NOMO-1 (cell line): Measurements from ENCODE around the gene GSDMA.
"Not testable (repeated sequence)": the region's sequence is repeated elsewhere in the genome, so short reads cannot be mapped to it uniquely, and the experiment has no call there.

ENCODE experiments used
- DNase-seq, 2 experiments: peaks; one replicate each; lab custom pipeline; 2025; ENCODE audit not compliant: unreplicated experiment in 2 of 2; lab: John Stamatoyannopoulos, UW

Gene GSDMA

DNA sequence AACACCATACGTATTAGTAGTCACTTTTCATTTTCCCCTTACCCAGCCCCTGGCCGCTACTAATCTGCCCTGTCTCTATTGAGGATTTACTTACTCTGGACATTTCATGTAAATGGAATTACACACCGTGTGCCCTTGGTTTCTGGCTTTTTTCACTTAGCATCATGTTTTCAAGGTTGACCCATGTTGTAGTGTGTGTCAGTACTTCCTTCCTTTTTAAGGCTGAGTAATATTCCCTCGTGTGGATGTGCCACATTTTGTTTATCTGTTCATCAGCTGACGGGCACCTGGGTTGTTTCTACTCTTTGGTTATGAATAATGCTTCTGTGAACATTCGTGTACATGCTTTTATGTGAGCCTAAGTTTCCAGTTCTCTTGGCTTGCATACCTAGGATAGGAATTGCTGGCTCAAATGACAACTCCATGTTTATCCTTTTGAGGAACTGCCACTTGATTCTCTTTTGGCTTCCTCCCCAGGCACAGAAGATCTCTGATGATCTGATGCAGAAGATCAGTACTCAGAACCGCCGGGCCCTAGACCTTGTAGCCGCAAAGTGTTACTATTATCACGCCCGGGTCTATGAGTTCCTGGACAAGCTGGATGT lies 25.5 kb downstream of the GSDMA start:
- no peak for DNase-seq

DNA sequence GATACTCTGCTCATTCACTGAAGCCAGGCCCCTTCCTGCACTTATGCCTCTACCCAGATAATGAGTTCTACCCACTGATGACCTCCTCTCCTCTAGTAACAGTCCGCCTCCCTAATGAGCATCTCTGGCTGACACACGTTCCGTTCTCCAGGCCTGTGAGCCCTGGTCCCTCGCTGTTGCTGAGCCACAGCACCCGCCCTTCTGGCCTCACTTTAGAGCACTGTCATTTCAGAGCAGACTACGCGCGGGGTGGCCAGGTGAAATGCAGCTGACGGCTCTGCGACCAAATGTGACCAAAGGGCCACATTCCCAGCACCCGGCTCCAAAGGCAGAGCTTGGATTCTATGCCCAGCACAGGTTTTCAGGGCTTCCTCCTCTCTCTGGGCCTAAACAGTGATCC lies 31.6 kb downstream of the GSDMA start:
- DNase-seq: no peak

DNA sequence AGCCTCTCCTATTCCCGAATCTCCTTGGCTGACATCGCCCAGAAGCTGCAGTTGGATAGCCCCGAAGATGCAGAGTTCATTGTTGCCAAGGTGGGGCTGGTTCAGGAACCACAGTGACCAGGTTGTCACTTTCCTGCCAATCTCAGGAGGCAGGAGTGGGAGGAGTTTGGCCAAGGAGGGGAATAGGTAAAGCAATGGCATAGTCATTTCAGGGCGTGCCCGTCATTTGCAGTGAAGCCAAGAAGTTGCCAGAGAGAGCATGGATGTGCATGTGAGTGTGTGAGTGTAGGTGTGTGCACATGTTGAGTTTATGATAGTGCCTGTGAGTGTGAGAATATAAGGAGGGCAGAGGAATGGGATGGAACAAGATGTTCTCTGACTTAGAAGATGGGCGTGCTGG lies 32.6 kb downstream of the GSDMA start:
- no peak for DNase-seq

DNA sequence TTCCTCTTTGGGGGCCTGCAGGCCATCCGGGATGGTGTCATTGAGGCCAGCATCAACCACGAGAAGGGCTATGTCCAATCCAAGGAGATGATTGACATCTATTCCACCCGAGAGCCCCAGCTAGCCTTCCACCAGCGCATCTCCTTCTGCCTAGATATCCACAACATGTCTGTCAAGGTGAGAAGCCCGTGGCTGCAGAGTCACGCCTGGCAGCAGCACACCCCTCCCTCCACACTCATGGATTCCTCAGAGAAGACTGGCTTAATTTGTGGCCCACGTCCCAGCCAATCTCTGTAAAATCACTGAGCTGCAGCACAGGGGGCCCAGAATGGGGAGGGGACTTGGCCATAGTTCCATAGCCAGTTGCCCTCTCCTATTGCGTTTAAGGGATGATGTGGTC lies 33.4 kb downstream of the GSDMA start:
- no peak for DNase-seq

DNA sequence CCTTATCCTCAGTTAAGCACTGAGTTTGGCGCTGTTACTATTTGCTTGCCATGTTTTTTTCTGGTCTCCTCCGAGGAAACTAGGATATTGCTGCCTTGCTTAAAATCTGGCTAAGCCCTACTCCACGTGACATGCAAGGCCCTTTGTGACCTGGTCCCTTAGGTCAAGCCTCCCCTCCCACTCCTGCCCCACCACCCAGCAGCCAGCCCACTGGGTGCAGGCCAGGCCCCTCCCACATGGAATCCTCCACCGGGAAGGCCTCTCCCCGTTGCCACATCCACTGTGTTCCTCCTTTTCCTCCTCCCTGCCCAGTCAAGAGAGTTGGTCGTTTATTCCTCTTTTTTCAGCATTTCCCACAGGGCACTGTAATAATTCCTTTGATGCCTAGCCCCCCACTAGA lies 34.0 kb downstream of the GSDMA start:
- DNase-seq: no peak

DNA sequence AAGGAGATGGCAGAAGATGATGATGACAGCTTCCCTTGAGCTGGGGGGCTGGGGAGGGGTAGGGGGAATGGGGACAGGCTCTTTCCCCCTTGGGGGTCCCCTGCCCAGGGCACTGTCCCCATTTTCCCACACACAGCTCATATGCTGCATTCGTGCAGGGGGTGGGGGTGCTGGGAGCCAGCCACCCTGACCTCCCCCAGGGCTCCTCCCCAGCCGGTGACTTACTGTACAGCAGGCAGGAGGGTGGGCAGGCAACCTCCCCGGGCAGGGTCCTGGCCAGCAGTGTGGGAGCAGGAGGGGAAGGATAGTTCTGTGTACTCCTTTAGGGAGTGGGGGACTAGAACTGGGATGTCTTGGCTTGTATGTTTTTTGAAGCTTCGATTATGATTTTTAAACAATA lies 34.7 kb downstream of the GSDMA start:
- DNase-seq: no peak

DNA sequence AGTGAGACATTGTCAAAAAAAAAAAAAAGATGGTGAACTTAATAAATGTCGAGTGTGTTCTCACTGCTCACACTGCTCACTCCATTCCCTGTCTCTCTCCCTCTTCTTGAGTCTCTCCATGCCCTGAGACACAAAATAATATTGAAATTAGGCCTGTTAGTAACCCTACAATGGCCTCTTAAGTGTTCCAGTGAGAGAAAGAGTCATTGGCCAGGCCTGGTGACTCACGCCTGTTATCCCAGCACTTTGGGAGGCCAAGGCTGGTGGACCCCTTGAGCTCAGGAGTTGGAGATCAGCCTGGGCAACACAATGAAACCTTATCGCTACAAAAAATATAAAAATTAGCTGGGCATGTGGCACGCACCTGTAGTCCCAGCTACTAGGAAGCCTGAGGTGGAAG lies 36.3 kb downstream of the GSDMA start:
- no peak for DNase-seq

DNA sequence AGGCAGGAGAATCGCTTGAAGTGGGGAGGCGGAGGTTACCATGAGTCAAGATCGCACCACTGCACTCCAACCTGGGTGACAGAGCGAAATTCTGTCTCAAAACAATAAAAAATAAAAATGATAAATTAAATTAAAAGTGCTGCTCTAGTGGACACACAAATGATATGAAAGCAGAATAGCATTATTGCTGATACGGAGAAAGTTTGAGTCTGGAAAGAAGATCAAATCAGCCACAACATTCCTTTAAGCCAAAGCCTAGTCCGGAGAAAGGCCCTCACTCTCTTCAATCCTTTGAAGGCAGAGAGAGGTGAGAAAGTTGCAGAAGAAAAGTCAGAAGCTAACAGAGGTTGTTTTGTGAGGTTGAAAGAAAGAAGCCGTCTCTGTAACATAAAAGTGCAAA lies 37.4 kb downstream of the GSDMA start:
- DNase-seq: no peak

DNA sequence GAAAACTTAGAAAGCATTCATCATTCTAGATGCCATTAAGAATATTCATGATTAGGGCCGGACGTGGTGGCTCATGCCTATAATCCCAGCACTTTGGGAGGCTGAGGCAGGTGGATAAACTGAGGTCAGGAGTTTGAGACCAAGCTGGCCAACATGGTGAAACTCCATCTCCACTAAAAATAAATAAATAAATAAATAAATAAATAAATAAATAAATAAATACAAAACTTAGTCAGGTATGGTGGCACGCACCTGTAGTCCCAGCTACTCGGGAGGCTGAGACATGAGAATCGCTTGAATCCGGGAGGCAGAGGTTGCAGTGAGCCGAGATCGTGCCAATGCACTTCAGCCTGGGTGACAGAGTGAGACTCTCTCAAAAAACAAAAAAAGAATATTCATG lies 38.5 kb downstream of the GSDMA start:
- DNase-seq: not testable (repeated sequence)

DNA sequence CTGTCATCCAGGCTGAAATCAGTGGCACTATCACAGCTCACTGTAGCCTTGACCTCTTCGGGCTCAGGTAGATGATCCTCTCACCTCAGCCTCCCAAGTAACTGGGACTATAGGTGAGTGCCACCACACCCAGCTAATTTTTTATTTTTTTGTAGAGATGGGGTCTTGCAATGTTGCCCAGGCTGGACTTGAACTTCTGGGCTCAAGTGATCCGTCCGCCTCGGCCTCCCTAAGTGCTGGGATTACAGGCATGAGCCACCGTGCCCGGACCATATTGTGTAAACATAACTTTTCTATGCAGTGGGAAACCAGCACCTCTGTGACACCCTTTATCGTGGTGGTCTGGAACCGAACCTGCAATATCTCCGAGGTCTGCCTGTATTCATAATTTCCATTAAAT lies 41.3 kb downstream of the GSDMA start:
- DNase-seq: no peak

DNA sequence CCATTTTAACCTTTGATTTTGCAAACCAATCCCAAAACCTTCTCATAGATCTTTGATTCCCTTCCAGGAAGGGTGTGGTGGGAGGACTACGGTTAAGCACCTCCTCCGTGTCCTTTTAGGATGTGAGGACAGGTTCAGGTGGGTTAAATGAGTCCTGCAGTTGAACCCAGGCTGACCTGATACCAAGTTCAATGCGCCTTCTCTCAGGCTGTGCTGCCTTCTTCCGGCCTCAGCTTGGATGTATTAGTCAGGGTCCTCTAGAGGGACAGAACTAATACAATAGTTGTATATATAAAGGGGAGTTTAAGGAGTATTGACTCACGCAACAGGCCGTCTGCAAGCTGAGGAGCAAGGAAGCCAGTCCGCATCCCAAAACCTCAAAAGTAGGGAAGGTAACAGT lies 41.9 kb downstream of the GSDMA start:
- no peak for DNase-seq

DNA sequence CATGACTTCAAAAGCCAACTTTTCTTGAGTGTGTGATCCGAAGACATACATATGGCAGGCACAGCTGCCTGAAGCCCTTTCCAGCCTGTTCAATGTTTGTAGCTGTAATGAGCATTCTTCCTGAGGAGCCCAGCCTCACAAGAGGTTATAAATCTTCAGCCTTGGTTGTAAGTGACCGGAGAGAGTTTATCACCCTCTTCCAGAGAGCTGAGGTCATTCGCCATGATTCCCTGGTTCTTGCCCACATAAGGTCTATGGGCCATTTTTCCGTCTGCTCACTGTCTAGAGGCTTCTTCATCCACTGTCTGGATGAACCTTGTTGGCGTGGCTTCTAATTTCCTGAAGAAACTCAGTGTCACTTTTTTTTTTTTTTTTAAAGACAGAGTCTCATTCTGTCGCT lies 42.7 kb downstream of the GSDMA start:
- DNase-seq: no peak

DNA sequence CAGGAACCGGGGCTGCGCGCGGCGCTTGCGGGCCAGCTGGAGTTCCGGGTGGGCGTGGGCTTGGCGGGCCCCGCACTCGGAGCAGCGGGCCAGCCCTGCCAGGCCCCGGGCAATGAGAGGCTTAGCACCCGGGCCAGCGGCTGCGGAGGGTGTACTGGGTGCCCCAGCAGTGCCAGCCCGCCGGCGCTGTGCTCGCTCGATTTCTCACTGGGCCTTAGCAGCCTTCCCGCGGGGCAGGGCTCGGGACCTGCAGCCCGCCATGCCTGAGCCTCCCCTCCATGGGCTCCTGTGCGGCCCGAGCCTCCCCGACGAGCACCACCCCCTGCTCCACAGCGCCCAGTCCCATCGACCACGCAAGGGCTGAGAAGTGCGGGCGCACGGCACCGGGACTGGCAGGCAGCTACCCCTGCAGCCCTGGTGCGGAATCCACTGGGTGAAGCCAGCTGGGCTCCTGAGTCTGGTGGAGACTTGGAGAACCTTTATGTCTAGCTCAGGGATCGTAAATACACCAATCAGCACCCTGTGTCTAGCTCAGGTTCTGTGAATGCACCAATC lies 48.2 kb downstream of the GSDMA start:
- not testable (repeated sequence) for DNase-seq

DNA sequence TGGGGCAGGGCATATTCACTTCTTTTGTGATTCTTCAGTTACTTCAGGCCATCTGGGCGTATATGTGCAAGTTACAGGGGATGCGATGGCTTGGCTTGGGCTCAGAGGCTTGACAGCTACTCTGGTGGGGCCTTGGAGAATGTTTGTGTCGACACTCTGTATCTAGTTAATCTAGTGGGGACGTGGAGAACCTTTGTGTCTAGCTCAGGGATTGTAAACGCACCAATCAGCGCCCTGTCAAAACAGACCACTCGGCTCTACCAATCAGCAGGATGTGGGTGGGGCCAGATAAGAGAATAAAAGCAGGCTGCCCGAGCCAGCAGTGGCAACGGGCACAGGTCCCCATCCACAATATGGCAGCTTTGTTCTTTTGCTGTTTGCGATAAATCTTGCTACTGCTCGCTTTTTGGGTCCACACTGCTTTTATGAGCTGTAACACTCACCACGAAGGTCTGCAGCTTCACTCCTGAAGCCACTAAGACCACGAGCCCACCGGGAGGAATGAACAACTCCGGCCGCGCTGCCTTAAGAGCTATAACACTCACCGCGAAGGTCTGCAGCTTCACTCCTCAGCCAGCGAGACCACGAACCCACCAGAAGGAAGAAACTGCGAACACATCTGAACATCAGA lies 49.3 kb downstream of the GSDMA start:
- not testable (repeated sequence) for DNase-seq

DNA sequence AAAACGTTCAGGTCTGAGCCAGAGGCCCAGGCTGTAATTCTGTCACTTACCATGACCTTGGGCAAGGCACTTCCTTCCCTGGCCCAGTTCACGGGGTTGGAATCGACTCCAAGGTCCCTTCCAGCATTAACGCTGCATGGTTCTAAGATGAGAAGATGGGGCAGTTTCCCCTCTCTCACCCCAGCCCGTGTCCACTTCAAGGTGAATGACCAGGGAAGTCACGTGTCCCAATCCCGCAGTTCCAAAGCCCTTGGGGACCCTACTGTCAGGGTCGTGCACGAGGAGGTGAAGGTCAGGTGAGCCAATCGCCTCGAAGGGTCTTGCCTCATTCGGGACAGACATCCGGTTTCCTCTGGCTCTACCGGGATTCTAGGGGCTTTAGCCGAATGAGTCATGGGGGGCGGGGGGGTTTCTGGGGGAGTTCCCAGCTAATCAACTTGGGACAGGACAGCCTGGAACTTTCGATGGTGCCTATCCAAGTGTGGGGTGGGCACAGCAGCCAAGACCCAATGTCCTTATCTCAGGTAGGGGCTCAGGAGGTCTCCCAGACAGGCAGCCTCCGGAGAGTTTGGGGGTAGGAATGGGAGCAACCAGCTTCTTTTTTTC lies 51.7 kb downstream of the GSDMA start:
- no peak for DNase-seq

DNA sequence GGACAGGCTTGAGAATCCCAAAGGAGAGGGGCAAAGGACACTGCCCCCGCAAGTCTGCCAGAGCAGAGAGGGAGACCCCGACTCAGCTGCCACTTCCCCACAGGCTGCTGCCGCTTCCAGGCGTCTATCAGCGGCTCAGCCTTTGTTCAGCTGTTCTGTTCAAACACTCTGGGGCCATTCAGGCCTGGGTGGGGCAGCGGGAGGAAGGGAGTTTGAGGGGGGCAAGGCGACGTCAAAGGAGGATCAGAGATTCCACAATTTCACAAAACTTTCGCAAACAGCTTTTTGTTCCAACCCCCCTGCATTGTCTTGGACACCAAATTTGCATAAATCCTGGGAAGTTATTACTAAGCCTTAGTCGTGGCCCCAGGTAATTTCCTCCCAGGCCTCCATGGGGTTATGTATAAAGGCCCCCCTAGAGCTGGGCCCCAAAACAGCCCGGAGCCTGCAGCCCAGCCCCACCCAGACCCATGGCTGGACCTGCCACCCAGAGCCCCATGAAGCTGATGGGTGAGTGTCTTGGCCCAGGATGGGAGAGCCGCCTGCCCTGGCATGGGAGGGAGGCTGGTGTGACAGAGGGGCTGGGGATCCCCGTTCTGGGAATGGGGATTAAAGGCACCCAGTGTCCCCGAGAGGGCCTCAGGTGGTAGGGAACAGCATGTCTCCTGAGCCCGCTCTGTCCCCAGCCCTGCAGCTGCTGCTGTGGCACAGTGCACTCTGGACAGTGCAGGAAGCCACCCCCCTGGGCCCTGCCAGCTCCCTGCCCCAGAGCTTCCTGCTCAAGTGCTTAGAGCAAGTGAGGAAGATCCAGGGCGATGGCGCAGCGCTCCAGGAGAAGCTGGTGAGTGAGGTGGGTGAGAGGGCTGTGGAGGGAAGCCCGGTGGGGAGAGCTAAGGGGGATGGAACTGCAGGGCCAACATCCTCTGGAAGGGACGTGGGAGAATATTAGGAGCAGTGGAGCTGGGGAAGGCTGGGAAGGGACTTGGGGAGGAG lies 52.5 kb downstream of the GSDMA start, which contains the start of gene CSF3:
Gene CSF3, plus strand, starts transcription at position 436 of the 993 bp plus-strand sequence. Its CDS starts 35 bp downstream, at position 471.
- DNase-seq: no peak

DNA sequence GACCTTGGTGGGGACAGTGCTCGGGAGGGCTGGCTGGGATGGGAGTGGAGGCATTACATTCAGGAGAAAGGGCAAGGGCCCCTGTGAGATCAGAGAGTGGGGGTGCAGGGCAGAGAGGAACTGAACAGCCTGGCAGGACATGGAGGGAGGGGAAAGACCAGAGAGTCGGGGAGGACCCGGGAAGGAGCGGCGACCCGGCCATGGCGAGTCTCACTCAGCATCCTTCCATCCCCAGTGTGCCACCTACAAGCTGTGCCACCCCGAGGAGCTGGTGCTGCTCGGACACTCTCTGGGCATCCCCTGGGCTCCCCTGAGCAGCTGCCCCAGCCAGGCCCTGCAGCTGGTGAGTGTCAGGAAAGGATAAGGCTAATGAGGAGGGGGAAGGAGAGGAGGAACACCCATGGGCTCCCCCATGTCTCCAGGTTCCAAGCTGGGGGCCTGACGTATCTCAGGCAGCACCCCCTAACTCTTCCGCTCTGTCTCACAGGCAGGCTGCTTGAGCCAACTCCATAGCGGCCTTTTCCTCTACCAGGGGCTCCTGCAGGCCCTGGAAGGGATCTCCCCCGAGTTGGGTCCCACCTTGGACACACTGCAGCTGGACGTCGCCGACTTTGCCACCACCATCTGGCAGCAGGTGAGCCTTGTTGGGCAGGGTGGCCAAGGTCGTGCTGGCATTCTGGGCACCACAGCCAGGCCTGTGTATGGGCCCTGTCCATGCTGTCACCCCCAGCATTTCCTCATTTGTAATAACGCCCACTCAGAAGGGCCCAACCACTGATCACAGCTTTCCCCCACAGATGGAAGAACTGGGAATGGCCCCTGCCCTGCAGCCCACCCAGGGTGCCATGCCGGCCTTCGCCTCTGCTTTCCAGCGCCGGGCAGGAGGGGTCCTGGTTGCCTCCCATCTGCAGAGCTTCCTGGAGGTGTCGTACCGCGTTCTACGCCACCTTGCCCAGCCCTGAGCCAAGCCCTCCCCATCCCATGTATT lies 53.5 kb downstream of the GSDMA start:
- no peak for DNase-seq

DNA sequence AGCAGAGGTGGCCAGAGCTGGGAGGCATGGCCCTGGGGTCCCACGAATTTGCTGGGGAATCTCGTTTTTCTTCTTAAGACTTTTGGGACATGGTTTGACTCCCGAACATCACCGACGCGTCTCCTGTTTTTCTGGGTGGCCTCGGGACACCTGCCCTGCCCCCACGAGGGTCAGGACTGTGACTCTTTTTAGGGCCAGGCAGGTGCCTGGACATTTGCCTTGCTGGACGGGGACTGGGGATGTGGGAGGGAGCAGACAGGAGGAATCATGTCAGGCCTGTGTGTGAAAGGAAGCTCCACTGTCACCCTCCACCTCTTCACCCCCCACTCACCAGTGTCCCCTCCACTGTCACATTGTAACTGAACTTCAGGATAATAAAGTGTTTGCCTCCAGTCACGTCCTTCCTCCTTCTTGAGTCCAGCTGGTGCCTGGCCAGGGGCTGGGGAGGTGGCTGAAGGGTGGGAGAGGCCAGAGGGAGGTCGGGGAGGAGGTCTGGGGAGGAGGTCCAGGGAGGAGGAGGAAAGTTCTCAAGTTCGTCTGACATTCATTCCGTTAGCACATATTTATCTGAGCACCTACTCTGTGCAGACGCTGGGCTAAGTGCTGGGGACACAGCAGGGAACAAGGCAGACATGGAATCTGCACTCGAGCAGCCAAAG lies 54.7 kb downstream of the GSDMA start:
- DNase-seq: no peak
